Measurements from ENCODE around the gene SF3A2. TPM values are rescaled to one million over a fixed set of nuclear protein-coding genes. Genes with fewer than 3 reads are reported as not detected.

The SF3A2 gene
- total RNA-seq, 1 donor from 2014 or later: 129 TPM

GRCh38 chr19:2209408-2209807, 27.2 kb upstream of the SF3A2 start:
- no peak overlapping the region for H3K27ac Mint-ChIP-seq
- no peaks in the 10 kb centered on the region for H3K27me3 Mint-ChIP-seq
- no peak overlapping the region for H3K4me3 Mint-ChIP-seq
- H3K4me1 Mint-ChIP-seq (ENCODE audit: unreplicated experiment): no peaks in the 10 kb centered on the region
- H3K36me3 Mint-ChIP-seq: peaks cover 8% of the 10 kb centered on the region
- no peak for DNase-seq (ENCODE audit: extremely low spot score, unreplicated experiment)
- H3K9me3 Mint-ChIP-seq: no peaks in the 10 kb centered on the region
- no peak for TF ChIP-seq CTCF (conservative IDR thresholded peaks at IDR 0.05)

- H3K9me3 Mint-ChIP-seq: no peaks in the 10 kb centered on the region
- H3K27ac Mint-ChIP-seq: no peak overlapping the region
- peaks cover 7% of the 10 kb centered on the region for H3K36me3 Mint-ChIP-seq
- TF ChIP-seq CTCF (conservative IDR thresholded peaks at IDR 0.05): no peak
- H3K4me1 Mint-ChIP-seq (ENCODE audit: unreplicated experiment): no peaks in the 10 kb centered on the region
- H3K27me3 Mint-ChIP-seq: no peaks in the 10 kb centered on the region
- no peak overlapping the region for H3K4me3 Mint-ChIP-seq
- DNase-seq (ENCODE audit: extremely low spot score, unreplicated experiment): no peak
These were observed 26.4 kb upstream of the SF3A2 start for GRCh38 chr19:2210206-2210605.

GRCh38 chr19:2210987-2211740, 25.5 kb upstream of the SF3A2 start:
- no peak overlapping the region for H3K4me3 Mint-ChIP-seq
- peaks cover 4% of the 10 kb centered on the region for H3K36me3 Mint-ChIP-seq
- no peaks in the 10 kb centered on the region for H3K27me3 Mint-ChIP-seq
- TF ChIP-seq CTCF (conservative IDR thresholded peaks at IDR 0.05): no peak
- H3K27ac Mint-ChIP-seq: no peak overlapping the region
- no peak for DNase-seq (ENCODE audit: extremely low spot score, unreplicated experiment)
- no peaks in the 10 kb centered on the region for H3K4me1 Mint-ChIP-seq (ENCODE audit: unreplicated experiment)
- no peaks in the 10 kb centered on the region for H3K9me3 Mint-ChIP-seq

GRCh38 chr19:2212861-2213711, 23.5 kb upstream of the SF3A2 start:
- no peak for DNase-seq (ENCODE audit: extremely low spot score, unreplicated experiment)
- no peaks in the 10 kb centered on the region for H3K4me1 Mint-ChIP-seq (ENCODE audit: unreplicated experiment)
- H3K27ac Mint-ChIP-seq: peak overlapping the region; percentile 88
- TF ChIP-seq CTCF (conservative IDR thresholded peaks at IDR 0.05): no peak
- peak overlapping the region; percentile 62 for H3K4me3 Mint-ChIP-seq
- H3K9me3 Mint-ChIP-seq: no peaks in the 10 kb centered on the region
- peaks cover 10% of the 10 kb centered on the region for H3K36me3 Mint-ChIP-seq
- no peaks in the 10 kb centered on the region for H3K27me3 Mint-ChIP-seq

GRCh38 chr19:2213799-2214198, 22.8 kb upstream of the SF3A2 start:
- peaks cover 10% of the 10 kb centered on the region for H3K36me3 Mint-ChIP-seq
- no peaks in the 10 kb centered on the region for H3K27me3 Mint-ChIP-seq
- H3K27ac Mint-ChIP-seq: peak overlapping the region; percentile 88
- TF ChIP-seq CTCF (conservative IDR thresholded peaks at IDR 0.05): no peak
- H3K9me3 Mint-ChIP-seq: no peaks in the 10 kb centered on the region
- no peaks in the 10 kb centered on the region for H3K4me1 Mint-ChIP-seq (ENCODE audit: unreplicated experiment)
- H3K4me3 Mint-ChIP-seq: no peak overlapping the region
- DNase-seq (ENCODE audit: extremely low spot score, unreplicated experiment): no peak

All from type B pancreatic cell (in vitro differentiated cells).